HG03565 (cell line): ENCODE data around the gene IDH3B.

Experiments used
- ATAC-seq: cut with Tn5 transposase; IDR thresholded peaks from one replicate; pipeline ENCODE4 v1.9.1; 2021; ENCODE audit warnings: mild to moderate bottlenecking, moderate library complexity; ENCODE audit not compliant: unreplicated experiment

The IDH3B gene

GRCh38 chr20:2624190-2624589, 39.8 kb downstream of the IDH3B start:
- no peak for ATAC-seq

DNA sequence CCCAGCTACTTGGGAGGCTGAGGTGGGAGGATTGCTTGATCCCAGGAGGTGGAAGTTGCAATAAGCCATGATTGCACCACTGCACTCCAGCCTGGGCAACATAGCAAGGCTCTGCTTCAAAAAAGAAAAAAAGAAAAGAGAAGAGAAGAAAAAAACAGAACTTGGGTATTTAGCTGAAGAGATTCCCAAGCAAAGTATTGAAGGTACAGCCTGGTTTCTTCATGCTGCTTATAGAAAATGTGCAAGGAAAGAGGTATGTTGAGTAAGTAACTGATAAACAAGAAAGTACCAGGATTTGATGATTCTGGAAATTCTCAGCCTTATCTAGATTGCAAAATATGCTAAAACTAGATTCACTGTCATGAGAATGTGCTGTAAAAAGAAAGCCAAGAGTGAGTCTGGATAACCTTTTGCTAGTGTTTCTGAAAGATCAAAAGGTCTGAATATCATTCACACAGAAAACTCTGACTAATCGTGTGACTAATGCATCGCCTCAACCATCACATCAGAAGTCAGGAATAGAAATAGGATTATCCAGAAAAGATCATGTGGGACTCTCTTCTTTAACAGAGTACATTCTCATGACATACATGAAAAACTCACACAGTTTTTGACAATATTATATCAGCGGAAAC, 43.9 kb downstream of the IDH3B start:
- ATAC-seq: no peak

GRCh38 chr20:2619337-2619736, 44.7 kb downstream of the IDH3B start:
- no peak for ATAC-seq

- no peak for ATAC-seq
Measured at GRCh38 chr20:2618815-2619214, 45.2 kb downstream of the IDH3B start.

- ATAC-seq: no peak
Measured at GRCh38 chr20:2617099-2617714, 46.8 kb downstream of the IDH3B start.

GRCh38 chr20:2616634-2617033, 47.4 kb downstream of the IDH3B start:
- ATAC-seq: no peak

DNA sequence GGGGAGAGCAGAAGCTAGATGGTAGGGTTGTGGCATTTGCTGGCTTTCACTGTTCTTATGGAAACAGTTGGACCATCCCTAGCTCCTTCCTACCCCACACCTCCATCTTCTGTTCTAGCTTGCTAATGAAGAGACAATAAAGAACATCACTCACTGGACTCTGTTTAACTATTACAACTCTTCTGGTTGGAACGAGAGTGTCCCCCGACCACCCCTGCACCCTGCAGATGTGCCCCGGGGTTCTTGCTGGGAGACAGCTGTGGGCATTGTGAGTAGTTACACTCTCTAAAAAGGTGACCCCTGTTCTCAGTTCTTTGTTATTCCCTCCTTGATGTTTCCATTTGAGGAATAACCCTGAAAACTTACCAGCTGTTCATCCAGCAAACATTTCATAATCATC, 51.9 kb downstream of the IDH3B start:
- ATAC-seq: no peak

GRCh38 chr20:2610941-2611720, 52.9 kb downstream of the IDH3B start:
- ATAC-seq: no peak

- ATAC-seq: no peak
Measured at GRCh38 chr20:2610326-2610725, 53.7 kb downstream of the IDH3B start.
